Caco-2 (cell line): ENCODE data around the gene TNFAIP1. TPM values are rescaled to one million over a fixed set of nuclear protein-coding genes. Genes with fewer than 3 reads are reported as not detected.

Source experiments
- Bru-seq: library from RNA; stranded (reverse); fragments of 400-500 nt; gene quantifications from one replicate; lab custom pipeline; 2021; lab: Mats Ljungman, UMichigan
- BruChase-seq, 2 experiments: library from RNA; stranded (reverse); fragments of 400-500 nt; gene quantifications; one replicate each; lab custom pipeline; 2021; lab: Mats Ljungman, UMichigan
- BruUV-seq: library from RNA; stranded (reverse); fragments of 400-500 nt; replicated peaks from 2 replicates; lab custom pipeline; 2021; lab: Mats Ljungman, UMichigan
- CTCF ChIA-PET: fragments of 300-600 bp; sonication (Branson Sonifier 250); formaldehyde crosslinking; loops from one replicate; lab custom pipeline; 2022; ENCODE audit warnings: antibody characterized with exemption; lab: Charles Lee
- POLR2A ChIA-PET: fragments of 300-600 bp; sonication (Branson Sonifier 250); formaldehyde crosslinking; loops from one replicate; lab custom pipeline; 2022; ENCODE audit warnings: antibody characterized with exemption; lab: Charles Lee
- DNase-seq, 2 experiments: peaks; one replicate each; pipeline versions ENCODE4 v3.0.0 to v3.0.0-alpha.2; 2020 to 2022
- H3K27me3 ChIP-seq: replicated peaks from 2 replicates; pipeline ENCODE4 v1.6.0; 2011; ENCODE audit warnings: low read length; ENCODE audit not compliant: control insufficient read depth, insufficient read depth
- H3K36me3 ChIP-seq: 2 replicates; pipeline ENCODE4 v1.5.1; 2011; ENCODE audit warnings: low read length; ENCODE audit not compliant: control insufficient read depth, insufficient read depth
- H3K4me1 ChIP-seq: fragments of 250-450 bp; sonication (Bioruptor Pico); 2 replicates; pipeline ENCODE4 v1.5.1; 2020; ENCODE audit warnings: mild to moderate bottlenecking
- H3K4me3 ChIP-seq: 2 replicates; pipeline ENCODE4 v1.5.1; 2011; ENCODE audit warnings: low read depth, mild to moderate bottlenecking, control low read depth, low read length
- H3K9me3 ChIP-seq: fragments of 250-450 bp; sonication (Bioruptor Pico); 2 replicates; pipeline ENCODE4 v1.5.1; 2020; ENCODE audit warnings: mild to moderate bottlenecking, moderate library complexity
- H3K27ac Mint-ChIP-seq: one replicate; pipeline ENCODE4 v1.8.0; 2022; ENCODE audit warnings: mixed read lengths; ENCODE audit not compliant: unreplicated experiment
- H3K27me3 Mint-ChIP-seq: one replicate; pipeline ENCODE4 v1.8.0; 2022; ENCODE audit warnings: mixed read lengths; ENCODE audit not compliant: insufficient read depth, unreplicated experiment
- H3K36me3 Mint-ChIP-seq: one replicate; pipeline ENCODE4 v1.8.0; 2022; ENCODE audit warnings: mild to moderate bottlenecking, mixed read lengths; ENCODE audit not compliant: insufficient read depth, unreplicated experiment
- H3K4me1 Mint-ChIP-seq: one replicate; pipeline ENCODE4 v1.8.0; 2022; ENCODE audit warnings: low read depth, mixed read lengths; ENCODE audit not compliant: unreplicated experiment
- H3K4me3 Mint-ChIP-seq: one replicate; pipeline ENCODE4 v1.8.0; 2022; ENCODE audit warnings: mild to moderate bottlenecking, moderate library complexity, mixed read lengths; ENCODE audit not compliant: unreplicated experiment
- H3K9me3 Mint-ChIP-seq: one replicate; pipeline ENCODE4 v1.8.0; 2022; ENCODE audit warnings: mixed read lengths; ENCODE audit not compliant: unreplicated experiment
- CTCF ChIP-seq, 2 experiments: fragments of 200-600 bp in 1 of 2; IDR thresholded peaks; 1 replicate in 1 of 2; 2 replicates in 1 of 2; pipeline versions ENCODE4 v1.5.1 to v1.8.0; 2011 to 2022; ENCODE audit warnings: antibody characterized with exemption in 1 of 2, control low read depth in 1 of 2, inconsistent platforms in 1 of 2, low read depth in 1 of 2, low read length in 1 of 2, mild to moderate bottlenecking in 1 of 2, moderate library complexity in 1 of 2; ENCODE audit not compliant: insufficient read depth in 1 of 2, severe bottlenecking in 1 of 2, unreplicated experiment in 1 of 2
- intact Hi-C: fragments of 100-400 bp; cut with micrococcal nuclease; formaldehyde crosslinking; loops from one replicate; pipeline ENCODE4 v1.10.0; 2022; ENCODE audit not compliant: unreplicated experiment
- long read RNA-seq: library from polyadenylated mRNA; stranded (forward); transcript quantifications from one replicate; pipeline ENCODE4 v2.0.0, GENCODE V29; 2022
- total RNA-seq: library from RNA; stranded (reverse); gene quantifications from 2 replicates; pipeline ENCODE4 v1.2.3, GENCODE V29; 2022

TNFAIP1 gene
- 105 and 119 TPM in 2 replicates for total RNA-seq
- percentile 91 among the genes with signal in this experiment for Bru-seq, nascent RNA
- percentile 97 among the genes with signal in this experiment for BruChase-seq, experiment 1, labeled RNA remaining after a 2-hour chase
- BruChase-seq, experiment 2, labeled RNA remaining after a 6-hour chase, result percentile 91 among the genes with signal in this experiment
- long read RNA-seq, transcript TNFAIP1-201 (7 exons, 3,627 nt), result major isoform, 158 of 587 reads
- long read RNA-seq, partial matches to known transcripts, result 17 of 587 reads
- long read RNA-seq, other reads (novel, unspliced or antisense), result 411 of 587 reads

GRCh38 chr17:28335201-28335958 lies at the start of gene TNFAIP1, which contains the start of gene IFT20:
Gene TNFAIP1, plus strand, starts transcription at chr17:28335761. Its CDS starts 3,761 bp downstream, at chr17:28339522.
Gene IFT20, minus strand, starts transcription at chr17:28335472. Its CDS starts 3,487 bp downstream, at chr17:28331985.
- Mint-ChIP-seq H3K27ac (peak within 1 kb of the TSS; percentile 98), H3K4me3 (peak within 1 kb of the TSS; percentile 97), H3K36me3 (peaks cover 77% of the 10 kb centered on the region), H3K9me3 (no peaks in the 10 kb centered on the region), H3K27me3 (no peaks in the 10 kb centered on the region), H3K4me1 (peaks cover 33% of the 10 kb centered on the region)
- peaks cover 7% of the 10 kb centered on the region for H3K36me3 ChIP-seq
- peak within 1 kb of the TSS; percentile 86 for H3K4me3 ChIP-seq
- no peaks in the 10 kb centered on the region for H3K27me3 ChIP-seq
- peaks cover 27% of the 10 kb centered on the region for H3K4me1 ChIP-seq
- no TSS peak for BruUV-seq
- peak; percentile 100 for DNase-seq
- no peak for TF ChIP-seq CTCF (IDR thresholded peaks at IDR 0.05; ENCODE audit: insufficient read depth in 1 of 2, low read depth in 1 of 2, low read length in 1 of 2, severe bottlenecking in 1 of 2, unreplicated experiment in 1 of 2)
- intact Hi-C loops, result loop anchor here (1.0 to 10.0 kb wide), 6 partner anchors 15 to 293 kb away; partner anchors contain the start of genes ALDOC, NLK, PIGS and POLDIP2
- POLR2A ChIA-PET, result interaction anchor here (0.6 to 3.0 kb wide), 37 partner anchors 9 to 626 kb away, joined by 3 to 139 read pairs (median 7); partner anchors contain the start of genes ALDOC, PHF12, POLDIP2 and RPL23A
- no peaks in the 10 kb centered on the region for H3K9me3 ChIP-seq
- CTCF ChIA-PET, result interaction anchor here (0.6 to 3.0 kb wide), 32 partner anchors 8 to 533 kb away, joined by 3 to 44 read pairs (median 6); partner anchors contain the start of genes PIGS, POLDIP2, SARM1 and TMEM97

- no peaks in the 10 kb centered on the region for H3K27me3 Mint-ChIP-seq
- no TSS peak for BruUV-seq
- Histone ChIP-seq H3K36me3 (no peaks in the 10 kb centered on the region), H3K4me1 (peaks cover 14% of the 10 kb centered on the region), H3K4me3 (no peak overlapping the region), H3K27me3 (no peaks in the 10 kb centered on the region), H3K9me3 (no peaks in the 10 kb centered on the region)
- H3K27ac Mint-ChIP-seq, result no peak overlapping the region
- H3K4me3 Mint-ChIP-seq, result no peak overlapping the region
- intact Hi-C loops, result no loop called here
- H3K36me3 Mint-ChIP-seq, result no peaks in the 10 kb centered on the region
- H3K9me3 Mint-ChIP-seq, result no peaks in the 10 kb centered on the region
- H3K4me1 Mint-ChIP-seq, result peaks cover 10% of the 10 kb centered on the region
- TF ChIP-seq CTCF (IDR thresholded peaks at IDR 0.05; ENCODE audit: insufficient read depth in 1 of 2, low read depth in 1 of 2, low read length in 1 of 2, severe bottlenecking in 1 of 2, unreplicated experiment in 1 of 2), result no peak
- DNase-seq, result no peak
- ChIA-PET POLR2A (no interaction called here), CTCF (no interaction called here)
Measured at GRCh38 chr17:28285965-28286364, 49.6 kb upstream of the TNFAIP1 start.

GRCh38 chr17:28290703-28291102 lies 44.9 kb upstream of the TNFAIP1 start:
- H3K9me3 ChIP-seq, result no peaks in the 10 kb centered on the region
- H3K4me3 ChIP-seq, result no peak overlapping the region
- TF ChIP-seq CTCF (IDR thresholded peaks at IDR 0.05; ENCODE audit: insufficient read depth in 1 of 2, low read depth in 1 of 2, low read length in 1 of 2, severe bottlenecking in 1 of 2, unreplicated experiment in 1 of 2), result no peak
- Mint-ChIP-seq H3K36me3 (no peaks in the 10 kb centered on the region), H3K27ac (no peak overlapping the region), H3K9me3 (no peaks in the 10 kb centered on the region), H3K4me1 (peaks cover 15% of the 10 kb centered on the region), H3K4me3 (no peak overlapping the region), H3K27me3 (peaks cover 7% of the 10 kb centered on the region)
- ChIA-PET POLR2A (interaction anchor here (0.8 kb wide), 1 partner anchor 45 kb away, joined by 4 read pairs; the partner anchor contains the start of gene TNFAIP1), CTCF (interaction anchor here (0.9 kb wide), 1 partner anchor 39 kb away, joined by 5 read pairs; no protein-coding TSS in a partner anchor)
- intact Hi-C loops, result no loop called here
- H3K36me3 ChIP-seq, result no peaks in the 10 kb centered on the region
- no TSS peak for BruUV-seq
- H3K4me1 ChIP-seq, result peaks cover 19% of the 10 kb centered on the region
- DNase-seq, result no peak
- H3K27me3 ChIP-seq, result no peaks in the 10 kb centered on the region
